HCT116 (cell line): ENCODE data around the gene CNPY4.

Source experiments
- EGR1 ChIP-seq: IDR thresholded peaks from 2 replicates; pipeline ENCODE4 v1.6.1; 2012; ENCODE audit warnings: low read depth
- ELF1 ChIP-seq: IDR thresholded peaks from 2 replicates; pipeline ENCODE4 v1.6.1; 2012; ENCODE audit warnings: low read depth, borderline replicate concordance
- EZH2 ChIP-seq: fragments of 200-600 bp; sonication (generic); IDR thresholded peaks from 2 replicates; pipeline ENCODE4 v1.6.1; 2017; ENCODE audit warnings: antibody characterized with exemption, mixed run types
- EZH2phosphoT487 ChIP-seq: fragments of 200-600 bp; IDR thresholded peaks from 2 replicates; pipeline ENCODE4 v1.6.1; 2018; ENCODE audit warnings: antibody characterized with exemption, borderline replicate concordance
- MAX ChIP-seq: IDR thresholded peaks from 2 replicates; pipeline ENCODE4 v1.6.1; 2012
- POLR2A ChIP-seq: IDR thresholded peaks from 2 replicates; pipeline ENCODE4 v1.7.0; 2011; ENCODE audit warnings: borderline replicate concordance; ENCODE audit not compliant: insufficient read depth, insufficient read length; ENCODE audit errors: extremely low read depth
- POLR2AphosphoS5 ChIP-seq: IDR thresholded peaks from 2 replicates; pipeline ENCODE4 v1.6.1; 2011; ENCODE audit warnings: mild to moderate bottlenecking, low read depth, low read length, moderate library complexity
- RAD21 ChIP-seq: IDR thresholded peaks from 2 replicates; pipeline ENCODE4 v1.6.1; 2012; ENCODE audit warnings: low read depth, mild to moderate bottlenecking
- ZFX ChIP-seq: fragments of 450-650 bp; IDR thresholded peaks from 2 replicates; pipeline ENCODE4 v1.6.1; 2017
- ZNF274 ChIP-seq: fragments of 200-500 bp; sonication (Bioruptor generic); IDR thresholded peaks from 2 replicates; pipeline ENCODE4 v1.6.1; 2014; ENCODE audit warnings: mild to moderate bottlenecking, low read depth, low read length, inconsistent platforms
- TF ChIP-seq, protein P1 (sequence below), 3 experiments: fragments of 200-600 bp in 1 of 3; sonication (generic) in 1 of 3; IDR thresholded peaks in 2 of 3; conservative IDR thresholded peaks in 1 of 3; 2 replicates each; pipeline ENCODE4 v1.5.1; 2012 to 2017; ENCODE audit warnings: low read depth in 2 of 3, low read length in 2 of 3, antibody characterized with exemption in 1 of 3, borderline replicate concordance in 1 of 3, control low read depth in 1 of 3, mild to moderate bottlenecking in 1 of 3, mixed read lengths in 1 of 3, mixed run types in 1 of 3, moderate library complexity in 1 of 3; ENCODE audit not compliant: insufficient read depth in 1 of 3
- TF ChIP-seq, protein P2 (sequence below): IDR thresholded peaks from 2 replicates; pipeline ENCODE4 v1.6.1; 2012; ENCODE audit warnings: low read depth
- TF ChIP-seq, protein P3 (sequence below): IDR thresholded peaks from 2 replicates; pipeline ENCODE4 v1.6.1; 2011; ENCODE audit warnings: mild to moderate bottlenecking, low read length, moderate library complexity; ENCODE audit not compliant: insufficient replicate concordance; ENCODE audit errors: extremely low read depth

- TF ChIP-seq, protein P1, sequence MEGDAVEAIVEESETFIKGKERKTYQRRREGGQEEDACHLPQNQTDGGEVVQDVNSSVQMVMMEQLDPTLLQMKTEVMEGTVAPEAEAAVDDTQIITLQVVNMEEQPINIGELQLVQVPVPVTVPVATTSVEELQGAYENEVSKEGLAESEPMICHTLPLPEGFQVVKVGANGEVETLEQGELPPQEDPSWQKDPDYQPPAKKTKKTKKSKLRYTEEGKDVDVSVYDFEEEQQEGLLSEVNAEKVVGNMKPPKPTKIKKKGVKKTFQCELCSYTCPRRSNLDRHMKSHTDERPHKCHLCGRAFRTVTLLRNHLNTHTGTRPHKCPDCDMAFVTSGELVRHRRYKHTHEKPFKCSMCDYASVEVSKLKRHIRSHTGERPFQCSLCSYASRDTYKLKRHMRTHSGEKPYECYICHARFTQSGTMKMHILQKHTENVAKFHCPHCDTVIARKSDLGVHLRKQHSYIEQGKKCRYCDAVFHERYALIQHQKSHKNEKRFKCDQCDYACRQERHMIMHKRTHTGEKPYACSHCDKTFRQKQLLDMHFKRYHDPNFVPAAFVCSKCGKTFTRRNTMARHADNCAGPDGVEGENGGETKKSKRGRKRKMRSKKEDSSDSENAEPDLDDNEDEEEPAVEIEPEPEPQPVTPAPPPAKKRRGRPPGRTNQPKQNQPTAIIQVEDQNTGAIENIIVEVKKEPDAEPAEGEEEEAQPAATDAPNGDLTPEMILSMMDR (IDR thresholded peaks at IDR 0.05 in 2 of 3, conservative IDR thresholded peaks at IDR 0.05 in 1 of 3; ENCODE audit: borderline replicate concordance in 1 of 3, insufficient read depth in 1 of 3, low read depth in 2 of 3, low read length in 2 of 3) = no peak
- no peak for TF ChIP-seq POLR2A
- TF ChIP-seq RAD21 = no peak
- no peak for TF ChIP-seq EZH2
- TF ChIP-seq, protein P2, sequence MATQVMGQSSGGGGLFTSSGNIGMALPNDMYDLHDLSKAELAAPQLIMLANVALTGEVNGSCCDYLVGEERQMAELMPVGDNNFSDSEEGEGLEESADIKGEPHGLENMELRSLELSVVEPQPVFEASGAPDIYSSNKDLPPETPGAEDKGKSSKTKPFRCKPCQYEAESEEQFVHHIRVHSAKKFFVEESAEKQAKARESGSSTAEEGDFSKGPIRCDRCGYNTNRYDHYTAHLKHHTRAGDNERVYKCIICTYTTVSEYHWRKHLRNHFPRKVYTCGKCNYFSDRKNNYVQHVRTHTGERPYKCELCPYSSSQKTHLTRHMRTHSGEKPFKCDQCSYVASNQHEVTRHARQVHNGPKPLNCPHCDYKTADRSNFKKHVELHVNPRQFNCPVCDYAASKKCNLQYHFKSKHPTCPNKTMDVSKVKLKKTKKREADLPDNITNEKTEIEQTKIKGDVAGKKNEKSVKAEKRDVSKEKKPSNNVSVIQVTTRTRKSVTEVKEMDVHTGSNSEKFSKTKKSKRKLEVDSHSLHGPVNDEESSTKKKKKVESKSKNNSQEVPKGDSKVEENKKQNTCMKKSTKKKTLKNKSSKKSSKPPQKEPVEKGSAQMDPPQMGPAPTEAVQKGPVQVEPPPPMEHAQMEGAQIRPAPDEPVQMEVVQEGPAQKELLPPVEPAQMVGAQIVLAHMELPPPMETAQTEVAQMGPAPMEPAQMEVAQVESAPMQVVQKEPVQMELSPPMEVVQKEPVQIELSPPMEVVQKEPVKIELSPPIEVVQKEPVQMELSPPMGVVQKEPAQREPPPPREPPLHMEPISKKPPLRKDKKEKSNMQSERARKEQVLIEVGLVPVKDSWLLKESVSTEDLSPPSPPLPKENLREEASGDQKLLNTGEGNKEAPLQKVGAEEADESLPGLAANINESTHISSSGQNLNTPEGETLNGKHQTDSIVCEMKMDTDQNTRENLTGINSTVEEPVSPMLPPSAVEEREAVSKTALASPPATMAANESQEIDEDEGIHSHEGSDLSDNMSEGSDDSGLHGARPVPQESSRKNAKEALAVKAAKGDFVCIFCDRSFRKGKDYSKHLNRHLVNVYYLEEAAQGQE = no peak
- TF ChIP-seq ELF1 = no peak
- TF ChIP-seq EGR1 = no peak
- no peak for TF ChIP-seq ZNF274
- TF ChIP-seq POLR2AphosphoS5 = no peak
- TF ChIP-seq, protein P3, sequence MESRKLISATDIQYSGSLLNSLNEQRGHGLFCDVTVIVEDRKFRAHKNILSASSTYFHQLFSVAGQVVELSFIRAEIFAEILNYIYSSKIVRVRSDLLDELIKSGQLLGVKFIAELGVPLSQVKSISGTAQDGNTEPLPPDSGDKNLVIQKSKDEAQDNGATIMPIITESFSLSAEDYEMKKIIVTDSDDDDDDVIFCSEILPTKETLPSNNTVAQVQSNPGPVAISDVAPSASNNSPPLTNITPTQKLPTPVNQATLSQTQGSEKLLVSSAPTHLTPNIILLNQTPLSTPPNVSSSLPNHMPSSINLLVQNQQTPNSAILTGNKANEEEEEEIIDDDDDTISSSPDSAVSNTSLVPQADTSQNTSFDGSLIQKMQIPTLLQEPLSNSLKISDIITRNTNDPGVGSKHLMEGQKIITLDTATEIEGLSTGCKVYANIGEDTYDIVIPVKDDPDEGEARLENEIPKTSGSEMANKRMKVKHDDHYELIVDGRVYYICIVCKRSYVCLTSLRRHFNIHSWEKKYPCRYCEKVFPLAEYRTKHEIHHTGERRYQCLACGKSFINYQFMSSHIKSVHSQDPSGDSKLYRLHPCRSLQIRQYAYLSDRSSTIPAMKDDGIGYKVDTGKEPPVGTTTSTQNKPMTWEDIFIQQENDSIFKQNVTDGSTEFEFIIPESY = no peak
- TF ChIP-seq ZFX = no peak
- no peak for TF ChIP-seq MAX
- TF ChIP-seq EZH2phosphoT487 = no peak
Measured at GRCh38 chr7:100122568-100122967, 3.1 kb downstream of the CNPY4 start.
